ENCODE measurements around the gene ARHGEF19. TPM values are rescaled to one million over a fixed set of nuclear protein-coding genes. Genes with fewer than 3 reads are reported as not detected.

The ARHGEF19 gene
- total and polyA plus RNA-seq, 10 of the 15 experiments (the other 5 are each of a cell fraction or from before 2014, with no cell fraction given): 0.15 to 2.9 (median 0.67) TPM; not detected in 1

DNA sequence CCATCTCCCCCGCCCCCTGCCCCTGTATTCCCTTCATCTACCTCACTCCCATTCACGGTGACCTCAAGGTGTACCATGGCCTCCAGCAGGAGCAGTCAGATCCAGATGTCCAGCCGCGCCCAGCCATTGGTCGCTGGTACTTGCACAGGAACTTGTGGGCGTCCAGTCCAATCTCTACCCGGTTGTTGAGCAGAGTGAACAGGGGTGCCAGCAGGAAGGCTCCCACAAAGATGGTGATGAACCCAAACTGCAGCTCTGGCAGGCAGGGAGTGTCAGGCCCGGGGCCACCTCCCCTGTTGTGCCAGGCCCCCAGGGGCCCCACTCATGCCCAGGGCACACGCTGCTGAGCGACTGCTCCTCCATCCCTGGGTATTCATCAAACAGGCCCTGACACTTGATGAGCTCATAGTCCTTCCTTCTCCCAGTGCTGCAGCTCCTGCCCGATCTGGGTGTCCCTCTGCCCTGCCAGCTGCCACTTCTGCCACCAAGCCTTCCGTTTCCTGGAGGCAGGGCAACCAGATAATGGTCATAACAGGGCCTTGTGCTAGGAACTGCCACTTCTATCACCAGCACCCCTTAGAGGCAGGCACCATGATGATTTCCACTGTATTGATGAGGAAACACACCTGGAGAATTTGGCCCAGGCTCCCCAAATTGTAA, 5.7 kb upstream of the ARHGEF19 start:
- ChIA-PET SMC1A (ENCODE audit: uncharacterized antibody, unreplicated experiment) (interaction anchor here (1.2 to 1.9 kb wide), 3 partner anchors 11 to 26 kb away, joined by 3 to 4 read pairs (median 3); no protein-coding TSS in a partner anchor), RAD21 (ENCODE audit: unreplicated experiment) (interaction anchor here (0.7 to 1.8 kb wide), 5 partner anchors 17 to 145 kb away, joined by 3 to 9 read pairs (median 6); partner anchors contain the start of gene CPLANE2), POLR2A (interaction anchor here (0.9 to 2.3 kb wide), 9 partner anchors 11 to 261 kb away, joined by 3 to 15 read pairs (median 5); partner anchors contain the start of gene CPLANE2), CTCF (interaction anchor here (0.5 to 1.5 kb wide), 6 partner anchors 14 to 139 kb away, joined by 3 to 5 read pairs (median 3); no protein-coding TSS in a partner anchor)
- Histone ChIP-seq H3K4me2 (ENCODE audit: control insufficient read depth, insufficient read depth) (no peak overlapping the region), H3K4me1 (ENCODE audit: control insufficient read depth, insufficient read depth, low read length) (peaks cover 5% of the 10 kb centered on the region; the same call in 1 of the 2 replicates), H3K9me3 (replicated peaks; ENCODE audit: control insufficient read depth, insufficient read depth, low read length) (no peaks in the 10 kb centered on the region), H3K36me3 (ENCODE audit: control insufficient read depth in 2 of 2, insufficient read depth in 2 of 2, low read length in 1 of 2) (no peaks in the 10 kb centered on the region), H3K4me3 (no peak overlapping the region), H4K20me1 (ENCODE audit: control insufficient read depth, insufficient read depth) (no peaks in the 10 kb centered on the region), H3K9ac (ENCODE audit: control insufficient read depth, insufficient read depth, low read length) (no peak overlapping the region), H3K27me3 (replicated peaks in 1 of 2; ENCODE audit: control insufficient read depth in 2 of 2, insufficient read depth in 2 of 2, low read length in 1 of 2) (no peaks in the 10 kb centered on the region), H2AFZ (ENCODE audit: control insufficient read depth, low read depth, low read length) (no peak overlapping the region), H3K79me2 (ENCODE audit: control insufficient read depth, insufficient read depth, low read length) (no peaks in the 10 kb centered on the region), H3K27ac (ENCODE audit: control insufficient read depth, insufficient read depth) (no peak overlapping the region)
- FAIRE-seq: no peak
- no peak for ATAC-seq
- in situ Hi-C loops (cut with MboI): no loop called here
- intact Hi-C loops (cut with micrococcal nuclease; ENCODE audit: unreplicated experiment): no loop called here
- no peak for TF ChIP-seq MTA2 (IDR thresholded peaks at IDR 0.05; ENCODE audit: low read depth)
- TF ChIP-seq, protein P1, sequence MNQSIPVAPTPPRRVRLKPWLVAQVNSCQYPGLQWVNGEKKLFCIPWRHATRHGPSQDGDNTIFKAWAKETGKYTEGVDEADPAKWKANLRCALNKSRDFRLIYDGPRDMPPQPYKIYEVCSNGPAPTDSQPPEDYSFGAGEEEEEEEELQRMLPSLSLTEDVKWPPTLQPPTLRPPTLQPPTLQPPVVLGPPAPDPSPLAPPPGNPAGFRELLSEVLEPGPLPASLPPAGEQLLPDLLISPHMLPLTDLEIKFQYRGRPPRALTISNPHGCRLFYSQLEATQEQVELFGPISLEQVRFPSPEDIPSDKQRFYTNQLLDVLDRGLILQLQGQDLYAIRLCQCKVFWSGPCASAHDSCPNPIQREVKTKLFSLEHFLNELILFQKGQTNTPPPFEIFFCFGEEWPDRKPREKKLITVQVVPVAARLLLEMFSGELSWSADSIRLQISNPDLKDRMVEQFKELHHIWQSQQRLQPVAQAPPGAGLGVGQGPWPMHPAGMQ (IDR thresholded peaks at IDR 0.05; ENCODE audit: borderline replicate concordance): no peak
- TF ChIP-seq USF1 (IDR thresholded peaks at IDR 0.05; ENCODE audit: borderline replicate concordance, extremely low read length, insufficient read depth, low read depth, low read length): no peak
- no peak for TF ChIP-seq HDAC6 (IDR thresholded peaks at IDR 0.05; ENCODE audit: unreplicated experiment)
- TF ChIP-seq CREB1 (IDR thresholded peaks at IDR 0.05; ENCODE audit: low read depth): no peak
- no peak for TF ChIP-seq HDAC2 (IDR thresholded peaks at IDR 0.05)
- TF ChIP-seq ZNF384 (IDR thresholded peaks at IDR 0.05; ENCODE audit: borderline replicate concordance, low read depth, low read length): no peak
- TF ChIP-seq, protein P2, sequence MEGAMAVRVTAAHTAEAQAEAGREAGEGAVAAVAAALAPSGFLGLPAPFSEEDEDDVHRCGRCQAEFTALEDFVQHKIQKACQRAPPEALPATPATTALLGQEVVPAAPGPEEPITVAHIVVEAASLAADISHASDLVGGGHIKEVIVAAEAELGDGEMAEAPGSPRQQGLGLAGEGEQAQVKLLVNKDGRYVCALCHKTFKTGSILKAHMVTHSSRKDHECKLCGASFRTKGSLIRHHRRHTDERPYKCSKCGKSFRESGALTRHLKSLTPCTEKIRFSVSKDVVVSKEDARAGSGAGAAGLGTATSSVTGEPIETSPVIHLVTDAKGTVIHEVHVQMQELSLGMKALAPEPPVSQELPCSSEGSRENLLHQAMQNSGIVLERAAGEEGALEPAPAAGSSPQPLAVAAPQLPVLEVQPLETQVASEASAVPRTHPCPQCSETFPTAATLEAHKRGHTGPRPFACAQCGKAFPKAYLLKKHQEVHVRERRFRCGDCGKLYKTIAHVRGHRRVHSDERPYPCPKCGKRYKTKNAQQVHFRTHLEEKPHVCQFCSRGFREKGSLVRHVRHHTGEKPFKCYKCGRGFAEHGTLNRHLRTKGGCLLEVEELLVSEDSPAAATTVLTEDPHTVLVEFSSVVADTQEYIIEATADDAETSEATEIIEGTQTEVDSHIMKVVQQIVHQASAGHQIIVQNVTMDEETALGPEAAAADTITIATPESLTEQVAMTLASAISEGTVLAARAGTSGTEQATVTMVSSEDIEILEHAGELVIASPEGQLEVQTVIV (IDR thresholded peaks at IDR 0.05; ENCODE audit: borderline replicate concordance, partially characterized antibody): no peak
- no peak for TF ChIP-seq GABPA (IDR thresholded peaks at IDR 0.05; ENCODE audit: low read depth)
- TF ChIP-seq EP300 (IDR thresholded peaks at IDR 0.05; ENCODE audit: borderline replicate concordance in 1 of 2, control insufficient read depth in 1 of 2, low read depth in 2 of 2, low read length in 2 of 2): no peak
- no peak for TF ChIP-seq NFYB (IDR thresholded peaks at IDR 0.05; ENCODE audit: insufficient read depth, low read depth, low read length)
- TF ChIP-seq MYC (IDR thresholded peaks at IDR 0.05; ENCODE audit: insufficient read depth, insufficient read length, insufficient replicate concordance, low read length, severe bottlenecking): no peak
- DNase-seq (ENCODE audit: low read depth, low spot score): no peak
- BruUV-seq (replicated peaks): no TSS peak
- 68% methylated on average over 12 of the region's 12 CpGs for WGBS (ENCODE audit: insufficient coverage, insufficient replicate concordance, low lambda C conversion rate, missing lambda C conversion rate)

Measured in GM12878 (cell line).